OCI-LY7 (cell line): ENCODE measurements around the gene GAL. TPM values are rescaled to one million over a fixed set of nuclear protein-coding genes. Genes with fewer than 3 reads are reported as not detected.

ENCODE experiments used
- BruUV-seq: library from RNA; stranded (reverse); fragments of 400-500 nt; replicated peaks from 2 replicates; lab custom pipeline; 2021; lab: Mats Ljungman, UMichigan
- CTCF ChIA-PET: fragments of 300-600 bp; sonication (Branson Sonifier 250); formaldehyde crosslinking; loops from one replicate; lab custom pipeline; 2022; ENCODE audit warnings: antibody characterized with exemption; ENCODE audit not compliant: unreplicated experiment; lab: Charles Lee
- POLR2A ChIA-PET: fragments of 300-600 bp; sonication (Branson Sonifier 250); formaldehyde crosslinking; loops from one replicate; lab custom pipeline; 2022; ENCODE audit warnings: antibody characterized with exemption; lab: Charles Lee
- DNase-seq: peaks from one replicate; pipeline ENCODE4 v3.0.0-alpha.2; 2015; ENCODE audit warnings: low spot score
- H2AFZ ChIP-seq: fragments of 200-600 bp; sonication (generic), shearing (Covaris generic); 2 replicates; pipeline ENCODE4 v1.6.1; 2014; ENCODE audit warnings: mild to moderate bottlenecking, antibody characterized with exemption, low read length, moderate library complexity
- H3K27ac ChIP-seq: fragments of 200-600 bp; sonication (generic); 2 replicates; pipeline ENCODE4 v1.5.1; 2014; ENCODE audit warnings: mixed run types, low read depth, mild to moderate bottlenecking, moderate library complexity, low read length, inconsistent platforms; ENCODE audit not compliant: poor library complexity, severe bottlenecking
- H3K36me3 ChIP-seq: fragments of 200-600 bp; sonication (generic); 2 replicates; pipeline ENCODE4 v1.6.1; 2014; ENCODE audit warnings: mild to moderate bottlenecking, antibody characterized with exemption, low read length, moderate library complexity, mixed read lengths; ENCODE audit not compliant: insufficient read depth
- H3K4me1 ChIP-seq: fragments of 200-600 bp; sonication (generic); 2 replicates; pipeline ENCODE4 v1.5.1; 2014; ENCODE audit warnings: mild to moderate bottlenecking, low read length; ENCODE audit not compliant: insufficient read depth, poor library complexity, severe bottlenecking
- H3K4me2 ChIP-seq: fragments of 200-600 bp; sonication (generic); 2 replicates; pipeline ENCODE4 v1.6.1; 2014; ENCODE audit warnings: mild to moderate bottlenecking, low read length
- H3K4me3 ChIP-seq: fragments of 200-600 bp; sonication (generic); 2 replicates; pipeline ENCODE4 v1.5.1; 2014; ENCODE audit warnings: mild to moderate bottlenecking, low read depth, low read length; ENCODE audit not compliant: poor library complexity, severe bottlenecking
- H3K79me2 ChIP-seq: fragments of 200-600 bp; sonication (generic); 2 replicates; pipeline ENCODE4 v1.6.1; 2016; ENCODE audit warnings: low read depth, mild to moderate bottlenecking, low read length, moderate library complexity, mixed read lengths; ENCODE audit not compliant: insufficient read depth
- H3K9me2 ChIP-seq: fragments of 200-600 bp; sonication (generic); 2 replicates; pipeline ENCODE4 v1.6.1; 2016; ENCODE audit warnings: mild to moderate bottlenecking, low read length, mixed read lengths; ENCODE audit not compliant: insufficient read depth
- H3K9me3 ChIP-seq: fragments of 200-600 bp; sonication (generic); 2 replicates; pipeline ENCODE4 v1.6.1; 2014; ENCODE audit warnings: mild to moderate bottlenecking, mixed run types, low read length, mixed read lengths
- H4K20me1 ChIP-seq: fragments of 200-600 bp; sonication (generic); 2 replicates; pipeline ENCODE4 v1.6.1; 2014; ENCODE audit warnings: mild to moderate bottlenecking, antibody characterized with exemption, low read length, moderate library complexity, mixed read lengths; ENCODE audit not compliant: insufficient read depth
- CTCF ChIP-seq: fragments of 200-600 bp; sonication (generic); conservative IDR thresholded peaks from 2 replicates; pipeline ENCODE4 v1.5.1; 2014; ENCODE audit warnings: mild to moderate bottlenecking, antibody characterized with exemption, low read length, moderate library complexity, mixed read lengths
- EZH2phosphoT487 ChIP-seq: fragments of 200-600 bp; sonication (generic); IDR thresholded peaks from 2 replicates; pipeline ENCODE4 v1.6.1; 2018; ENCODE audit warnings: low read depth, borderline replicate concordance, mild to moderate bottlenecking, mixed run types, antibody characterized with exemption, low read length, moderate library complexity, mixed read lengths
- intact Hi-C: fragments of 100-400 bp; cut with micrococcal nuclease; formaldehyde crosslinking; loops from one replicate; pipeline ENCODE4 v1.10.0; 2022; ENCODE audit not compliant: unreplicated experiment
- total RNA-seq, 2 experiments: library from RNA; depleted of rRNA in 1 of 2; stranded (reverse); fragments of >200 nt in 1 of 2; shearing (Covaris generic) in 1 of 2; gene quantifications; 2 replicates each; pipeline ENCODE4 v1.2.3, GENCODE V29; 2014 to 2022

Gene GAL
- total RNA-seq, 2 experiments from 2014 or later = not detected

- Histone ChIP-seq H3K79me2 (no peaks in the 10 kb centered on the region), H3K4me1 (no peaks in the 10 kb centered on the region), H3K4me2 (no peak overlapping the region), H3K4me3 (no peak overlapping the region), H4K20me1 (no peaks in the 10 kb centered on the region), H3K9me2 (no peaks in the 10 kb centered on the region), H3K27ac (no peak overlapping the region), H2AFZ (no peak overlapping the region), H3K36me3 (no peaks in the 10 kb centered on the region), H3K9me3 (0 out of 2 replicates have a peak, but pooled peaks cover 3% of the 10 kb centered on the region)
- DNase-seq = no peak
- intact Hi-C loops = no loop called here
- BruUV-seq = no TSS peak
- no peak for TF ChIP-seq CTCF
- TF ChIP-seq EZH2phosphoT487 = no peak
- ChIA-PET CTCF (no interaction called here), POLR2A (no interaction called here)
Measured at GRCh38 chr11:68695531-68695930, 11.2 kb downstream of the GAL start.

- intact Hi-C loops = no loop called here
- H3K9me3 ChIP-seq = 0 out of 2 replicates have a peak, but pooled peaks cover 3% of the 10 kb centered on the region
- DNase-seq = no peak
- H4K20me1 ChIP-seq = no peaks in the 10 kb centered on the region
- H3K36me3 ChIP-seq = no peaks in the 10 kb centered on the region
- H3K27ac ChIP-seq = no peak overlapping the region
- no peaks in the 10 kb centered on the region for H3K79me2 ChIP-seq
- POLR2A ChIA-PET = interaction anchor here (0.6 kb wide), 1 partner anchor 715 kb away, joined by 3 read pairs; no protein-coding TSS in a partner anchor
- no peak overlapping the region for H3K4me2 ChIP-seq
- TF ChIP-seq CTCF (no peak), EZH2phosphoT487 (no peak)
- CTCF ChIA-PET = no interaction called here
- H3K4me3 ChIP-seq = no peak overlapping the region
- no peaks in the 10 kb centered on the region for H3K4me1 ChIP-seq
- H2AFZ ChIP-seq = no peak overlapping the region
- no peaks in the 10 kb centered on the region for H3K9me2 ChIP-seq
- BruUV-seq = no TSS peak
Measured at GRCh38 chr11:68698993-68699392, 14.6 kb downstream of the GAL start.

- intact Hi-C loops = no loop called here
Measured at GRCh38 chr11:68704887-68705286, 20.5 kb downstream of the GAL start.

More at GRCh38 chr11:68704887-68705286, 20.5 kb downstream of the GAL start:
- Histone ChIP-seq H3K9me3 (no peaks in the 10 kb centered on the region), H3K79me2 (no peaks in the 10 kb centered on the region), H4K20me1 (no peaks in the 10 kb centered on the region), H3K9me2 (no peaks in the 10 kb centered on the region), H3K4me2 (no peak overlapping the region), H3K4me3 (no peak overlapping the region), H2AFZ (no peak overlapping the region), H3K4me1 (no peaks in the 10 kb centered on the region), H3K27ac (no peak overlapping the region), H3K36me3 (no peaks in the 10 kb centered on the region)
- no peak for TF ChIP-seq EZH2phosphoT487
- TF ChIP-seq CTCF = no peak
- ChIA-PET CTCF (no interaction called here), POLR2A (interaction anchor here (0.7 kb wide), 1 partner anchor 237 kb away, joined by 5 read pairs; no protein-coding TSS in a partner anchor)
- no peak for DNase-seq
- no TSS peak for BruUV-seq
